H7 (cell line): ENCODE data around the gene MYOC. TPM values are rescaled to one million over a fixed set of nuclear protein-coding genes. Genes with fewer than 3 reads are reported as not detected.
"Not testable (repeated sequence)": the region's sequence is repeated elsewhere in the genome, so short reads cannot be mapped to it uniquely, and the experiment has no call there.

Experiments used
- DNase-seq: peaks from one replicate; pipeline ENCODE4 v3.0.0; 2012
- H3K27me3 ChIP-seq: 2 replicates; pipeline ENCODE4 v1.6.0; 2011; ENCODE audit warnings: mild to moderate bottlenecking, low read length; ENCODE audit not compliant: control insufficient read depth, insufficient read depth
- H3K36me3 ChIP-seq: replicated peaks from 2 replicates; pipeline ENCODE4 v1.5.1; 2011; ENCODE audit warnings: low read length; ENCODE audit not compliant: control insufficient read depth, insufficient read depth
- H3K4me3 ChIP-seq: 2 replicates; pipeline ENCODE4 v1.5.1; 2011; ENCODE audit warnings: low read depth, mild to moderate bottlenecking, control low read depth, low read length, moderate library complexity; ENCODE audit not compliant: insufficient read depth
- total RNA-seq: library from RNA; depleted of rRNA; stranded (reverse); fragments of >200 nt; shearing (Covaris generic); gene quantifications from 2 replicates; pipeline ENCODE4 v1.2.3, GENCODE V29; 2014; rRNA removed

MYOC gene
- total RNA-seq, 1 experiment from 2014 or later, result not detected

GRCh38 chr1:171606402-171606941 lies 46.0 kb downstream of the MYOC start:
- no peaks in the 10 kb centered on the region for H3K36me3 ChIP-seq
- no peaks in the 10 kb centered on the region for H3K27me3 ChIP-seq
- no peak for DNase-seq
- H3K4me3 ChIP-seq, result no peak overlapping the region

GRCh38 chr1:171603042-171603441 lies 49.4 kb downstream of the MYOC start:
- H3K36me3 ChIP-seq, H3K27me3 ChIP-seq, H3K4me3 ChIP-seq, DNase-seq: not testable (repeated sequence)

DNA sequence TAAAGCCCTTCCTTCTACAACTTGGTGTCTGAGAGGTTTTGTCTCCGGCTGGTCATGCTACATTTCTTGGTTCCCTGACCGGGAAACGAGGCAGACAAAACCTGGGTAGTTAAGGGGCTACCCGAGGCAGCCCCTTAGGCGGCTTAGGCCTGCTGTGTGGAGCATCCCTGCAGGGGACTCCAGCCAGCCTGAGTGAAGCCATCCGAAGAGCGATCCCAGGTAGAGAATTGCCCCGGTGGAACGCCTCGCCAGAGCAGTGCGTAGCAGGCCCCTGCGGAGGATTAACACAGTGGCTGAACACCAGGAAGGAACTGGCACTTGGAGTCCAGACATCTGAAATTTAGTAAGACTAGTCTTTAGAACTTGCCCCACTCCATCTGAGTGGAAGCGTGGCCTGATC lies 51.6 kb downstream of the MYOC start:
- DNase-seq, result no peak
- H3K4me3 ChIP-seq, result no peak overlapping the region
- H3K36me3 ChIP-seq, result no peaks in the 10 kb centered on the region
- H3K27me3 ChIP-seq, result no peaks in the 10 kb centered on the region

GRCh38 chr1:171600310-171600709 lies 52.2 kb downstream of the MYOC start:
- not testable (repeated sequence) for H3K27me3 ChIP-seq, H3K4me3 ChIP-seq, DNase-seq, H3K36me3 ChIP-seq

DNA sequence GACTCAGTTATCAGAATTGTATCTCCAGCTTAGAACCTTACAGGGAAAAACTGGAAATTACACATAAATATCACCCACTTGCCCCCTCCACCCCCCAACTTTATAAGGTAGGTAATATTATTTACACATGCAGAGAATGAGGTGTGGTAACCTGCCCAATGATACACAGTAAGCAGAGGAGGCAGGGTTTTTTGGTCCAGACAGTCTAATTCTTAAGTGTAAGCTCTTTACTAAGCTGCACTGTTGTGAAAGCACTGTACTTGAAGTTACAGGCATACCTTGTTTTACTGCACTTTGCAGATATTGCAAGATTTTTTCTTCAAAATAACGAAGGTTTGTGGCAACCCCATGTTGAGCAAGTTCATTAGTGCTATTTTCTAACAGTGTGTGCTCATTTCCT lies 55.3 kb downstream of the MYOC start:
- H3K27me3 ChIP-seq, result no peaks in the 10 kb centered on the region
- no peak for DNase-seq
- peaks cover 3% of the 10 kb centered on the region; the same call in 1 of the 2 replicates for H3K36me3 ChIP-seq
- no peak overlapping the region for H3K4me3 ChIP-seq

DNA sequence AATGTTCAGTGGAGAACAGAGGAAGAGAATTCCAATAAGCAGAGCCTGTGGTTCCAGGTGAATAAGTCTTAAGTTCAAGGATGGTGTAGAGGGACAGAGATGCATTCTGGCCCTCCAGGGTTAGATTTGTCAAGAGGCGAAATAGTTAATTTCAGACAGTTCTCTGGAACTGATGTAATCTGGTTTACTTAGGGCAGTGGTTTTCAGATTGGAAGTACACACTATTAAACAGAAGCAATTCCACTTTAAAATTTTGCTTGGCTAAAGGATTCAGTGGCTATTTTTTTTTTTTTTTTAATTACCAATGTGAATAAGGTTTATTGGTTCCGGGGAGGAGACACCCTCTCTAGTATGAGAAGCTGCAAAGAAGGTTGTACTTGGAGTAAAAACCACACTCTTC lies 55.8 kb downstream of the MYOC start:
- H3K4me3 ChIP-seq, result no peak overlapping the region
- H3K27me3 ChIP-seq, result no peaks in the 10 kb centered on the region
- DNase-seq, result no peak
- H3K36me3 ChIP-seq, result peaks cover 6% of the 10 kb centered on the region

DNA sequence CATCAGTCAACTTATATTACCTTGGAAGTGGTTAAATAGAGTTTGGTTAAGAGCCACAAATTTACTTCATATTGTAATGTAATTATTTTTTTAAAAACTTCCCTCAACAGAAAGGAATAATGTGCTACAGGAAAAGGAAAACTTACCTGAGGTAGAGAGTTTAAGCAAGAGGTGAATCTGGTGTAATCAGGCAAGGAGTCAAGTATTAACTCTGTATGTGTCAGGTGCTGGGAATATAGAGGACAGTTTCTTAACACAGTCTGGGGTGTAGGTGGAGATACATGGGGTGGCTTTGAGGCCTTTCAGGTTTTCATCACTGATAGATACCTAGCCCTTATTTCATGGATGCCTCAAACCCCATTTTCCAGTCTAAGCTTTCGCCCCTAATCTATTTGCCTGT lies 56.4 kb downstream of the MYOC start:
- Histone ChIP-seq H3K36me3 (peaks cover 10% of the 10 kb centered on the region), H3K27me3 (no peaks in the 10 kb centered on the region), H3K4me3 (no peak overlapping the region)
- DNase-seq, result no peak

DNA sequence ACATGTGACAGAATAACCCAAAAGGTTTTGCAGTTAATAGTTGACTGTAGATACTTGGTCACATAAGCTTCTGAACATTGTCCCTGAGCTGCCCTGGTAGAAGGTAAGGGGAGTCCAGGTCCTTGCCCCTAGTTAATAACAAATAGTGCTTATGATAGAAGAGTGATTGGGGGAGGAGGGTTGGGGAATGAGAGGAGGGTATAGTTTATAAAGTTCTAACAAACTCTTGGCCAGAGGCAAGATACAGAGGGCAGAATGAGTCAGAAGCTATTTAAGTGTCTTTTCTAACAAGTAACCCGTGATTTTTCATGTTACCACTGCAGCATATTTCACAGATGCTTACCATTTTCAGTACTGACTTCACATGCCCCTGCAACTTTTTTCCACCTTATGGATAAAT lies 57.2 kb downstream of the MYOC start:
- no peak for DNase-seq
- no peak overlapping the region for H3K4me3 ChIP-seq
- H3K36me3 ChIP-seq, result peaks cover 16% of the 10 kb centered on the region
- no peaks in the 10 kb centered on the region for H3K27me3 ChIP-seq

- no peak for DNase-seq
- H3K36me3 ChIP-seq, result peaks cover 37% of the 10 kb centered on the region
- no peaks in the 10 kb centered on the region for H3K27me3 ChIP-seq
- H3K4me3 ChIP-seq, result no peak overlapping the region
Measured at GRCh38 chr1:171590022-171590421, 62.5 kb downstream of the MYOC start.

DNA sequence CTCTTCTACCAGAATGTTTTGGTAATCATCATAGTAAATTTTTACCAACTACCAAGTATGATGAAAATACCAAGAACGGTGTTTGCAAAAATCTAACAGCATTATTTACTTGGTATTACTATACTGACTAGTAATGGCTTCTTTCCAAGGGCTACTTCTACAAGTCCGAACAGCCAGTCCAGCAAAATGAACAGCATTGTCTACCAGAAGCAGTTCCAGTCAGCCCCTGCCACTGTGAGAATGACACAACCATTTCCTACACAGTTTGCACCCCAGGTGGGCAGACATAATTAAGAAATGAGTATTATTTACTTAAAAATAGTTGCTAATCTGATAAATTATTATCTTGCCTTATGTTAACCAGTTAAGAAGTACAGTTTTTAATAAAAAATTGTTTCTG lies 64.3 kb downstream of the MYOC start:
- Histone ChIP-seq H3K36me3 (peaks cover 44% of the 10 kb centered on the region), H3K4me3 (no peak overlapping the region), H3K27me3 (no peaks in the 10 kb centered on the region)
- no peak for DNase-seq

GRCh38 chr1:171585715-171586114 lies 66.8 kb downstream of the MYOC start:
- DNase-seq, result no peak
- no peaks in the 10 kb centered on the region for H3K27me3 ChIP-seq
- no peak overlapping the region for H3K4me3 ChIP-seq
- peaks cover 36% of the 10 kb centered on the region for H3K36me3 ChIP-seq

Other genes with a start within 250 kb of the MYOC start
- 68.7 and 107 TPM in 2 replicates for gene PRRC2C, start 167.2 kb downstream of the MYOC start, total RNA-seq
- gene MYOCOS, start 30.4 kb downstream of the MYOC start, total RNA-seq, result not detected in 2 replicates
- gene VAMP4, start 89.4 kb upstream of the MYOC start, total RNA-seq, result 8.2 and 10.9 TPM in 2 replicates
- gene METTL13, start 129.0 kb upstream of the MYOC start, total RNA-seq, result 47.9 and 49.5 TPM in 2 replicates
- gene DNM3, start 188.8 kb upstream of the MYOC start, total RNA-seq, result 0.73 and 2.0 TPM in 2 replicates